Measurements from ENCODE around the gene KIFBP. TPM values are rescaled to one million over a fixed set of nuclear protein-coding genes. Genes with fewer than 3 reads are reported as not detected.

The KIFBP gene
- total and polyA plus RNA-seq, 9 of the 15 experiments (the other 6 are each of a cell fraction or from before 2014, with no cell fraction given) = 5.6 to 23.2 (median 14.8) TPM

- TF ChIP-seq E2F1 (CRISPR knock-in tag; IDR thresholded peaks at IDR 0.05) (peak; percentile 76; the same call in 1 of the 2 replicates), NCOA6 (IDR thresholded peaks at IDR 0.05) (no peak), ZNF583 (CRISPR knock-in tag; IDR thresholded peaks at IDR 0.05) (no peak), RUNX1 (IDR thresholded peaks at IDR 0.05; ENCODE audit: low read depth) (no peak), ZBED1 (IDR thresholded peaks at IDR 0.05) (peak; percentile 79), MITF (IDR thresholded peaks at IDR 0.05) (no peak), ZNF778 (CRISPR knock-in tag; IDR thresholded peaks at IDR 0.05) (no peak), IRF2 (CRISPR knock-in tag; IDR thresholded peaks at IDR 0.05) (no peak; the same call in 1 of the 2 replicates), NFRKB (IDR thresholded peaks at IDR 0.05; ENCODE audit: low read depth) (peak; percentile 95), ELK3 (CRISPR knock-in tag; IDR thresholded peaks at IDR 0.05) (no peak), NONO (IDR thresholded peaks at IDR 0.05; ENCODE audit: low read depth in 2 of 2, low read length in 1 of 2) (no peak), NFIC (IDR thresholded peaks at IDR 0.05) (peak; percentile 44; the same call in 1 of the 2 replicates), NFIX (CRISPR knock-in tag; IDR thresholded peaks at IDR 0.05; ENCODE audit: low read depth) (no peak), MXI1 (IDR thresholded peaks at IDR 0.05; ENCODE audit: low read depth, low read length) (peak; percentile 91), CAMTA2 (CRISPR knock-in tag; conservative IDR thresholded peaks at IDR 0.05) (no peak), TFE3 (CRISPR knock-in tag; IDR thresholded peaks at IDR 0.05) (no peak), ZNF23 (CRISPR knock-in tag; IDR thresholded peaks at IDR 0.05) (0 out of 2 replicates have a peak, but pooled peaks have one; percentile 10), GTF2A2 (tag; IDR thresholded peaks at IDR 0.05) (peak; percentile 52; the same call in 1 of the 2 replicates), HDGF (IDR thresholded peaks at IDR 0.05) (no peak), IFI16 (CRISPR knock-in tag; IDR thresholded peaks at IDR 0.05) (no peak), RHOXF2B (CRISPR knock-in tag; conservative IDR thresholded peaks at IDR 0.05) (peak; percentile 65; the same call in 1 of the 2 replicates), FOS (IDR thresholded peaks at IDR 0.05; ENCODE audit: extremely low read depth, insufficient read length) (no peak), HSF4 (CRISPR knock-in tag; IDR thresholded peaks at IDR 0.05; ENCODE audit: borderline replicate concordance) (no peak)
- TF ChIP-seq, protein P1, sequence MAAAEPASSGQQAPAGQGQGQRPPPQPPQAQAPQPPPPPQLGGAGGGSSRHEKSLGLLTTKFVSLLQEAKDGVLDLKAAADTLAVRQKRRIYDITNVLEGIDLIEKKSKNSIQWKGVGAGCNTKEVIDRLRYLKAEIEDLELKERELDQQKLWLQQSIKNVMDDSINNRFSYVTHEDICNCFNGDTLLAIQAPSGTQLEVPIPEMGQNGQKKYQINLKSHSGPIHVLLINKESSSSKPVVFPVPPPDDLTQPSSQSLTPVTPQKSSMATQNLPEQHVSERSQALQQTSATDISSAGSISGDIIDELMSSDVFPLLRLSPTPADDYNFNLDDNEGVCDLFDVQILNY (CRISPR knock-in tag; IDR thresholded peaks at IDR 0.05) = peak; percentile 56; the same call in 1 of the 2 replicates
Observed at GRCh38 chr10:68955832-68956532, 32.6 kb upstream of the KIFBP start, which contains the start of gene DDX21 (continued).

All from K562 (cell line).